Hepatocyte (in vitro differentiated cells): Measurements from ENCODE around the gene OGG1.

ENCODE experiments used
- CTCF ChIP-seq: fragments of 200-600 bp; sonication (generic); IDR thresholded peaks from 2 replicates; pipeline ENCODE4 v1.5.1; 2016; ENCODE audit warnings: antibody characterized with exemption, mild to moderate bottlenecking; ENCODE audit not compliant: poor library complexity
- EZH2 ChIP-seq: fragments of 200-600 bp; sonication (generic); IDR thresholded peaks from 2 replicates; pipeline ENCODE4 v1.6.1; 2016; ENCODE audit warnings: antibody characterized with exemption, mild to moderate bottlenecking, borderline replicate concordance

- TF ChIP-seq CTCF: no peak
- TF ChIP-seq EZH2: no peak
These were observed 3.4 kb upstream of the OGG1 start for GRCh38 chr3:9746330-9746729.
